ENCODE data around the gene DHX16.

The DHX16 gene

GRCh38 chr6:30646450-30647241, 26.2 kb downstream of the DHX16 start, which contains the start of gene C6orf136:
TSS of gene C6orf136 (plus strand) at chr6:30647133. CDS start at chr6:30647232, 99 bp downstream.
- Histone ChIP-seq H3K9me3 (ENCODE audit: control insufficient read depth, insufficient read depth, low read length) (no peaks in the 10 kb centered on the region), H3K9ac (ENCODE audit: low read depth, low read length) (peak within 1 kb of the TSS; percentile 92), H3K27me3 (ENCODE audit: control insufficient read depth, insufficient read depth, low read length) (no peaks in the 10 kb centered on the region), H3K4me1 (ENCODE audit: control insufficient read depth, insufficient read depth, low read length) (peaks cover 7% of the 10 kb centered on the region), H3K4me3 (ENCODE audit: low read depth, low read length) (peak within 1 kb of the TSS; percentile 99), H3K27ac (ENCODE audit: low read depth, low read length) (peak within 1 kb of the TSS; percentile 92), H3K36me3 (ENCODE audit: control insufficient read depth, insufficient read depth, low read length) (peaks cover 50% of the 10 kb centered on the region)

GRCh38 chr6:30645989-30646388, 26.8 kb downstream of the DHX16 start:
- H3K27ac ChIP-seq (ENCODE audit: low read depth, low read length): peak overlapping the region; percentile 35
- peaks cover 50% of the 10 kb centered on the region for H3K36me3 ChIP-seq (ENCODE audit: control insufficient read depth, insufficient read depth, low read length)
- peak overlapping the region; percentile 99 for H3K4me3 ChIP-seq (ENCODE audit: low read depth, low read length)
- H3K9me3 ChIP-seq (ENCODE audit: control insufficient read depth, insufficient read depth, low read length): no peaks in the 10 kb centered on the region
- no peak overlapping the region for H3K9ac ChIP-seq (ENCODE audit: low read depth, low read length)
- H3K27me3 ChIP-seq (ENCODE audit: control insufficient read depth, insufficient read depth, low read length): no peaks in the 10 kb centered on the region
- H3K4me1 ChIP-seq (ENCODE audit: control insufficient read depth, insufficient read depth, low read length): peaks cover 7% of the 10 kb centered on the region

GRCh38 chr6:30644769-30645168, 28.0 kb downstream of the DHX16 start:
- Histone ChIP-seq H3K9ac (ENCODE audit: low read depth, low read length) (no peak overlapping the region), H3K36me3 (ENCODE audit: control insufficient read depth, insufficient read depth, low read length) (peaks cover 58% of the 10 kb centered on the region), H3K27me3 (ENCODE audit: control insufficient read depth, insufficient read depth, low read length) (no peaks in the 10 kb centered on the region), H3K27ac (ENCODE audit: low read depth, low read length) (no peak overlapping the region), H3K4me3 (ENCODE audit: low read depth, low read length) (no peak overlapping the region), H3K4me1 (ENCODE audit: control insufficient read depth, insufficient read depth, low read length) (peaks cover 7% of the 10 kb centered on the region), H3K9me3 (ENCODE audit: control insufficient read depth, insufficient read depth, low read length) (no peaks in the 10 kb centered on the region)

GRCh38 chr6:30643656-30644055, 29.1 kb downstream of the DHX16 start:
- Histone ChIP-seq H3K4me1 (ENCODE audit: control insufficient read depth, insufficient read depth, low read length) (peaks cover 7% of the 10 kb centered on the region), H3K27me3 (ENCODE audit: control insufficient read depth, insufficient read depth, low read length) (no peaks in the 10 kb centered on the region), H3K4me3 (ENCODE audit: low read depth, low read length) (no peak overlapping the region), H3K9ac (ENCODE audit: low read depth, low read length) (no peak overlapping the region), H3K27ac (ENCODE audit: low read depth, low read length) (no peak overlapping the region), H3K9me3 (ENCODE audit: control insufficient read depth, insufficient read depth, low read length) (no peaks in the 10 kb centered on the region), H3K36me3 (ENCODE audit: control insufficient read depth, insufficient read depth, low read length) (peaks cover 61% of the 10 kb centered on the region)

GRCh38 chr6:30641048-30641447, 31.8 kb downstream of the DHX16 start:
- H3K9ac ChIP-seq (ENCODE audit: low read depth, low read length): no peak overlapping the region
- H3K36me3 ChIP-seq (ENCODE audit: control insufficient read depth, insufficient read depth, low read length): peaks cover 64% of the 10 kb centered on the region

GRCh38 chr6:30640481-30640880, 32.3 kb downstream of the DHX16 start:
- H3K27ac ChIP-seq (ENCODE audit: low read depth, low read length): no peak overlapping the region
- H3K4me3 ChIP-seq (ENCODE audit: low read depth, low read length): no peak overlapping the region
- H3K4me1 ChIP-seq (ENCODE audit: control insufficient read depth, insufficient read depth, low read length): no peaks in the 10 kb centered on the region
- no peaks in the 10 kb centered on the region for H3K27me3 ChIP-seq (ENCODE audit: control insufficient read depth, insufficient read depth, low read length)
- H3K36me3 ChIP-seq (ENCODE audit: control insufficient read depth, insufficient read depth, low read length): peaks cover 64% of the 10 kb centered on the region
- no peaks in the 10 kb centered on the region for H3K9me3 ChIP-seq (ENCODE audit: control insufficient read depth, insufficient read depth, low read length)
- H3K9ac ChIP-seq (ENCODE audit: low read depth, low read length): no peak overlapping the region

More at GRCh38 chr6:30641048-30641447, 31.8 kb downstream of the DHX16 start:
- no peaks in the 10 kb centered on the region for H3K27me3 ChIP-seq (ENCODE audit: control insufficient read depth, insufficient read depth, low read length)
- H3K27ac ChIP-seq (ENCODE audit: low read depth, low read length): no peak overlapping the region
- no peak overlapping the region for H3K4me3 ChIP-seq (ENCODE audit: low read depth, low read length)
- H3K9me3 ChIP-seq (ENCODE audit: control insufficient read depth, insufficient read depth, low read length): no peaks in the 10 kb centered on the region
- no peaks in the 10 kb centered on the region for H3K4me1 ChIP-seq (ENCODE audit: control insufficient read depth, insufficient read depth, low read length)

- Histone ChIP-seq H3K36me3 (ENCODE audit: control insufficient read depth, insufficient read depth, low read length) (peaks cover 46% of the 10 kb centered on the region), H3K4me3 (ENCODE audit: low read depth, low read length) (no peak overlapping the region), H3K4me1 (ENCODE audit: control insufficient read depth, insufficient read depth, low read length) (no peaks in the 10 kb centered on the region), H3K9ac (ENCODE audit: low read depth, low read length) (no peak overlapping the region), H3K9me3 (ENCODE audit: control insufficient read depth, insufficient read depth, low read length) (no peaks in the 10 kb centered on the region), H3K27ac (ENCODE audit: low read depth, low read length) (no peak overlapping the region), H3K27me3 (ENCODE audit: control insufficient read depth, insufficient read depth, low read length) (no peaks in the 10 kb centered on the region)
Observed at GRCh38 chr6:30635834-30636233, 37.0 kb downstream of the DHX16 start.

- peak within 1 kb of the TSS; percentile 72 for H3K4me3 ChIP-seq (ENCODE audit: low read depth, low read length)
- no peaks in the 10 kb centered on the region for H3K9me3 ChIP-seq (ENCODE audit: control insufficient read depth, insufficient read depth, low read length)
- H3K27me3 ChIP-seq (ENCODE audit: control insufficient read depth, insufficient read depth, low read length): no peaks in the 10 kb centered on the region
- peaks cover 10% of the 10 kb centered on the region; the same call in 1 of the 2 replicates for H3K4me1 ChIP-seq (ENCODE audit: control insufficient read depth, insufficient read depth, low read length)
- peak within 1 kb of the TSS; percentile 82 for H3K27ac ChIP-seq (ENCODE audit: low read depth, low read length)
- H3K9ac ChIP-seq (ENCODE audit: low read depth, low read length): peak within 1 kb of the TSS; percentile 58
- H3K36me3 ChIP-seq (ENCODE audit: control insufficient read depth, insufficient read depth, low read length): peaks cover 68% of the 10 kb centered on the region
Observed at GRCh38 chr6:30626484-30627366, 46.1 kb downstream of the DHX16 start, which contains the start of gene ATAT1. TSS of gene ATAT1 (plus strand) at chr6:30626874.

- no peak overlapping the region for H3K4me3 ChIP-seq (ENCODE audit: low read depth, low read length)
- no peaks in the 10 kb centered on the region for H3K27me3 ChIP-seq (ENCODE audit: control insufficient read depth, insufficient read depth, low read length)
- no peaks in the 10 kb centered on the region for H3K9me3 ChIP-seq (ENCODE audit: control insufficient read depth, insufficient read depth, low read length)
- H3K36me3 ChIP-seq (ENCODE audit: control insufficient read depth, insufficient read depth, low read length): peaks cover 75% of the 10 kb centered on the region
- no peak overlapping the region for H3K9ac ChIP-seq (ENCODE audit: low read depth, low read length)
- H3K27ac ChIP-seq (ENCODE audit: low read depth, low read length): no peak overlapping the region
- peaks cover 10% of the 10 kb centered on the region; the same call in 1 of the 2 replicates for H3K4me1 ChIP-seq (ENCODE audit: control insufficient read depth, insufficient read depth, low read length)
Observed at GRCh38 chr6:30625511-30625910, 47.3 kb downstream of the DHX16 start.

GRCh38 chr6:30619561-30619960, 53.2 kb downstream of the DHX16 start:
- Histone ChIP-seq H3K9me3 (ENCODE audit: control insufficient read depth, insufficient read depth, low read length) (no peaks in the 10 kb centered on the region), H3K27ac (ENCODE audit: low read depth, low read length) (no peak overlapping the region), H3K4me1 (ENCODE audit: control insufficient read depth, insufficient read depth, low read length) (peaks cover 7% of the 10 kb centered on the region), H3K9ac (ENCODE audit: low read depth, low read length) (no peak overlapping the region), H3K27me3 (ENCODE audit: control insufficient read depth, insufficient read depth, low read length) (no peaks in the 10 kb centered on the region), H3K36me3 (ENCODE audit: control insufficient read depth, insufficient read depth, low read length) (peaks cover 55% of the 10 kb centered on the region), H3K4me3 (ENCODE audit: low read depth, low read length) (no peak overlapping the region)
